Measurements from ENCODE around the gene SDK2. TPM values are rescaled to one million over a fixed set of nuclear protein-coding genes. Genes with fewer than 3 reads are reported as not detected.

SDK2 gene
- total and polyA plus RNA-seq, 9 donors: 0.40 to 5.4 (median 0.96) TPM

DNA sequence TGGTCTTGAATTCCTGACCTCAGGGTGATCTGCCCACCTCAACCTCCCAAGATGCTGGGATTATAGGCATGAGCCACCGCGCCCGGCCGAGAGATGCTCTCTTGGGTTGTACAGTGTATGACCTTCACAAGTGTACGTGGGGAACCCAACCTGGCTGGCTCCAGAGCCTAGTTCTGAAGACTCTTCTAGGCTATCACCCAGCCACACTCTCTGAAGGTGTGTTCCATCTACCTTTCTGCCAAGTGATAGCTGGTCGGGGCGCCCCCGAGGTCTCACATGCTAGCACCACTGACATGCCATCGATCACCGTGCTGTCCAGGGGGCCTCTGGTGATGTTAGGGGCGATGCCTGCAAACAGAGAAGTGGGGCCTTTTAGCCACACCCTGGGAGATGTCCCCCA lies 210.7 kb downstream of the SDK2 start:
- 97 to 99% (median 99%) methylated on average over 11 of the region's 11 CpGs for WGBS, 3 donors
- H3K9me3 ChIP-seq: no peaks in the 10 kb centered on the region
- no peak for DNase-seq
- intact Hi-C loops (cut with DNase I): loop anchor here in 2 of 4 donors (5.0 kb wide), 1 partner anchor 744 kb away; no protein-coding TSS in a partner anchor
- H3K4me3 ChIP-seq: no peak overlapping the region
- H3K4me1 ChIP-seq (ENCODE audit: insufficient read depth): no peaks in the 10 kb centered on the region
- no peaks in the 10 kb centered on the region for H3K36me3 ChIP-seq
- no peak overlapping the region for H3K27ac ChIP-seq
- no peak for TF ChIP-seq EP300 (IDR thresholded peaks at IDR 0.05)
- TF ChIP-seq, protein P1, sequence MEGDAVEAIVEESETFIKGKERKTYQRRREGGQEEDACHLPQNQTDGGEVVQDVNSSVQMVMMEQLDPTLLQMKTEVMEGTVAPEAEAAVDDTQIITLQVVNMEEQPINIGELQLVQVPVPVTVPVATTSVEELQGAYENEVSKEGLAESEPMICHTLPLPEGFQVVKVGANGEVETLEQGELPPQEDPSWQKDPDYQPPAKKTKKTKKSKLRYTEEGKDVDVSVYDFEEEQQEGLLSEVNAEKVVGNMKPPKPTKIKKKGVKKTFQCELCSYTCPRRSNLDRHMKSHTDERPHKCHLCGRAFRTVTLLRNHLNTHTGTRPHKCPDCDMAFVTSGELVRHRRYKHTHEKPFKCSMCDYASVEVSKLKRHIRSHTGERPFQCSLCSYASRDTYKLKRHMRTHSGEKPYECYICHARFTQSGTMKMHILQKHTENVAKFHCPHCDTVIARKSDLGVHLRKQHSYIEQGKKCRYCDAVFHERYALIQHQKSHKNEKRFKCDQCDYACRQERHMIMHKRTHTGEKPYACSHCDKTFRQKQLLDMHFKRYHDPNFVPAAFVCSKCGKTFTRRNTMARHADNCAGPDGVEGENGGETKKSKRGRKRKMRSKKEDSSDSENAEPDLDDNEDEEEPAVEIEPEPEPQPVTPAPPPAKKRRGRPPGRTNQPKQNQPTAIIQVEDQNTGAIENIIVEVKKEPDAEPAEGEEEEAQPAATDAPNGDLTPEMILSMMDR (IDR thresholded peaks at IDR 0.05): no peak
- H3K27me3 ChIP-seq: no peaks in the 10 kb centered on the region

- Histone ChIP-seq H3K36me3 (no peaks in the 10 kb centered on the region), H3K4me3 (no peak overlapping the region), H3K27ac (no peak overlapping the region), H3K4me1 (ENCODE audit: insufficient read depth) (no peaks in the 10 kb centered on the region), H3K9me3 (no peaks in the 10 kb centered on the region), H3K27me3 (no peaks in the 10 kb centered on the region)
- DNase-seq: no peak
- intact Hi-C loops (cut with DNase I): loop anchor here in 2 of 4 donors (5.0 kb wide), 1 partner anchor 745 kb away; no protein-coding TSS in a partner anchor
- TF ChIP-seq, protein P1 (IDR thresholded peaks at IDR 0.05): no peak
- TF ChIP-seq EP300 (IDR thresholded peaks at IDR 0.05): no peak
- no peak for TF ChIP-seq POLR2A (IDR thresholded peaks at IDR 0.05)
- 92 to 94% (median 93%) methylated on average over 9 of the region's 9 CpGs for WGBS, 3 donors
Observed at GRCh38 chr17:73432624-73433190, 211.5 kb downstream of the SDK2 start.

DNA sequence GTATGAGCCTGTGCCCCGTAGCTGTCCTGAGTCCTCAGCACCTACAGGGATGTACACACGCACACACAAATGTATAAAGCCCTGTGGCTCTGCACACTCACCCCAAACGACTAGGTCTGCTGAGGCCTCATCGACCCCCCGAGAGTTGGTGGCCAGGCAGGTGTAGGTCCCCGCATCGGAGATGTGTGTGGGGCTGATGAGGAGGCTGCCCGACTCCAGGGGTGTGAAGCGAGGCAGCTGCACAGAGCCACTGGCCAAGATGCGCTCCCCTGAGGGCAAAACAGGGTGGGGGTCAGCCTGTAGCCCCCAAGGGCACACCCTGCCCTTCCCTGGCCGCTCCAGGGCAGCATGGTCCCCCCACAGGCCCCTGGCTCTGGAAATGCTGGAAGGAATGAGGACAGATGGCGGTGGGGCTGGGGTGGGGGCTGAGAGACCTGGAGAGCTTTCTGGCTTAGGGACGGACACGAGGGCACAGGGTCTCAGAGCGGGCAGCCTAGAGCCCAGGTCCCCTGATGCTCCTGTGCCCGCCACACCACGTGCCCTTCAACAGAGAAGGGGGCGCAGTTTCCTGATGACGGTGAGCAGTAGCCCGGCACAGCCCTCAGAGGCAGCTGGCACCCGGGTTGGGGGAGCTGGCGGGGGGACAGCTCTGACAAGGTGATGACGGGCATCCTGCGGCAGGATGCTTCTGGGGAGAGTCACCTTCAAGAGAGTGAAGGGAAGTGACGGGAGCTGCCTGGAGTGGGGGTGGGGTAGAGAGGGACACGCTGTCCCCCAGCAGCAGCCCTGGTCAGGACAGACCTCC lies 212.6 kb downstream of the SDK2 start:
- intact Hi-C loops (cut with DNase I): loop anchor here in 2 of 4 donors (5.0 kb wide), 1 partner anchor 746 kb away; no protein-coding TSS in a partner anchor
- TF ChIP-seq POLR2A (IDR thresholded peaks at IDR 0.05): no peak
- no peak for TF ChIP-seq EP300 (IDR thresholded peaks at IDR 0.05)
- TF ChIP-seq, protein P1 (IDR thresholded peaks at IDR 0.05): no peak
- no peak for DNase-seq
- H3K4me1 ChIP-seq (ENCODE audit: insufficient read depth): no peaks in the 10 kb centered on the region
- no peaks in the 10 kb centered on the region for H3K36me3 ChIP-seq
- no peak overlapping the region for H3K4me3 ChIP-seq
- H3K27me3 ChIP-seq: no peaks in the 10 kb centered on the region
- 87 to 89% (median 88%) methylated on average over 26 of the region's 26 CpGs for WGBS, 3 donors
- no peaks in the 10 kb centered on the region for H3K9me3 ChIP-seq
- H3K27ac ChIP-seq: no peak overlapping the region

DNA sequence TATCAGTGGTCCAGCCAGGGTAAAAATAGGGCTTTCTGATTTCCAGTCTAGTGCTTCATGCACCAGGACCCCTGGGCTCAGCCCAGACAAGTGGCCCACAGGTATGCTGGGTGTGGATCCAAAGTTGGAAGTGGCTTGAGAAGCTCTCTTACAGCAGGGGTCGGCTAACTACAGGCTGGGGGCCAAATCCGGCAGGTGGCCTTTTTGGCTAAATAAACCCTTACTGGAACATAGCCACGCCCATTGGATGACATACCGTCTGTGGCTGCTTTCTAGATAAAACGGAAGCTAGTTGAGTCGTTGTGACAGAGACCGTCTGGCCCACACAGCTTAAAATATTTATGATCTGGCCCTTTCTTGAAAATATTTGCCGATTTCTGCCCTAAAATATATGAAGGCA lies 213.4 kb downstream of the SDK2 start:
- Histone ChIP-seq H3K27me3 (no peaks in the 10 kb centered on the region), H3K4me1 (ENCODE audit: insufficient read depth) (no peaks in the 10 kb centered on the region), H3K4me3 (no peak overlapping the region), H3K27ac (no peak overlapping the region), H3K9me3 (no peaks in the 10 kb centered on the region), H3K36me3 (no peaks in the 10 kb centered on the region)
- DNase-seq: no peak
- TF ChIP-seq, protein P1 (IDR thresholded peaks at IDR 0.05): no peak
- intact Hi-C loops (cut with DNase I): loop anchor here in 2 of 4 donors (5.0 kb wide), 1 partner anchor 746 kb away; no protein-coding TSS in a partner anchor
- 7 to 19% (median 10%) methylated on average over 8 of the region's 8 CpGs for WGBS, 3 donors

All from ovary (tissue), 9 donors.